ENCODE results near the gene MISP.

- TF ChIP-seq SUZ12 (IDR thresholded peaks at IDR 0.05; ENCODE audit: extremely low read depth, insufficient read depth, insufficient read length), result no peak
- no peak for TF ChIP-seq YY1 (IDR thresholded peaks at IDR 0.05; ENCODE audit: insufficient read depth, insufficient read length)
These were observed 4.2 kb downstream of the MISP start for GRCh38 chr19:755063-755462.
